Sigmoid colon (tissue), 7 donors: ENCODE measurements around the gene PCGF1. TPM values are rescaled to one million over a fixed set of nuclear protein-coding genes. Genes with fewer than 3 reads are reported as not detected.
"Not testable (repeated sequence)": the region's sequence is repeated elsewhere in the genome, so short reads cannot be mapped to it uniquely, and the experiment has no call there.

Experiments used
- DNase-seq: peaks from one replicate; pipeline ENCODE4 v3.0.0-alpha.2; 2019
- H3K27ac ChIP-seq, 4 donors: fragments of 200-600 bp; sonication (generic); one replicate each; pipeline ENCODE4 v1.5.1; 2016 to 2019; ENCODE audit warnings: mild to moderate bottlenecking in 1 of 4
- H3K27me3 ChIP-seq, 3 donors: fragments of 200-600 bp; sonication (generic); one replicate each; pipeline ENCODE4 v1.5.1; 2019; ENCODE audit warnings: mild to moderate bottlenecking in 1 of 3
- H3K36me3 ChIP-seq, 4 donors: fragments of 200-600 bp; sonication (generic); one replicate each; pipeline ENCODE4 v1.5.1; 2016 to 2019
- H3K4me1 ChIP-seq, 4 donors: fragments of 200-600 bp; sonication (generic); one replicate each; pipeline ENCODE4 v1.5.1; 2017 to 2019
- H3K4me3 ChIP-seq, 4 donors: fragments of 200-600 bp; sonication (generic); one replicate each; pipeline ENCODE4 v1.5.1; 2017 to 2019; ENCODE audit warnings: mild to moderate bottlenecking in 2 of 4, moderate library complexity in 1 of 4
- H3K9me3 ChIP-seq, 4 donors: fragments of 200-600 bp in 3 of 4; sonication (generic) in 3 of 4; one replicate each; pipeline versions ENCODE4 v1.5.1 to v1.6.1; 2013 to 2019
- CTCF ChIP-seq, 4 experiments: fragments of 450-650 bp in 3 of 4; fragments of 200-600 bp in 1 of 4; IDR thresholded peaks; one replicate each; pipeline ENCODE4 v1.5.1; 2016 to 2019; ENCODE audit warnings: antibody characterized with exemption in 4 of 4, mild to moderate bottlenecking in 3 of 4, moderate library complexity in 2 of 4
- EP300 ChIP-seq, 4 donors: sonication (generic); formaldehyde crosslinking; IDR thresholded peaks; one replicate each; pipeline ENCODE4 v1.6.1; 2017; ENCODE audit warnings: antibody characterized with exemption in 4 of 4
- POLR2A ChIP-seq, 2 donors: fragments of 450-650 bp; IDR thresholded peaks; one replicate each; pipeline ENCODE4 v1.6.1; 2016; ENCODE audit warnings: antibody characterized with exemption in 2 of 2, mild to moderate bottlenecking in 2 of 2, moderate library complexity in 2 of 2
- POLR2AphosphoS5 ChIP-seq, 4 donors: sonication (generic); formaldehyde crosslinking; IDR thresholded peaks; one replicate each; pipeline ENCODE4 v1.6.1; 2017; ENCODE audit warnings: antibody characterized with exemption in 4 of 4
- WGBS, 2 donors: extraction: QIAGEN DNeasy Blood & Tissue Kit; methylation state at CpG; one replicate each; pipeline ENCODE4 v1.1.7; 2013; 5-methylcytosine and 5-hydroxymethylcytosine counted together
- intact Hi-C: fragments of 100-400 bp; cut with DNase I; formaldehyde crosslinking; loops from one replicate; pipeline ENCODE4 v1.15.1; 2023
- polyA plus RNA-seq, 3 donors: library from polyadenylated mRNA; stranded (reverse); fragments of 200-250 nt; gene quantifications; one replicate each; pipeline ENCODE4 v1.2.3, GENCODE V29; 2013
- total RNA-seq, 4 donors: library from RNA; depleted of rRNA; stranded (reverse); fragments of >200 nt; gene quantifications; one replicate each; pipeline ENCODE4 v1.1.0, GENCODE V29; 2016
- donor health status: healthy with polysubstance abuse.
- donor health status: Bipolar disorder and iron deficiency.
- donor health status: healthy.

PCGF1 gene
- total and polyA plus RNA-seq, 7 donors, result 8.9 to 22.8 (median 15.7) TPM

- no peak for DNase-seq
- H3K27ac ChIP-seq, result no peak overlapping the region
- no peaks in the 10 kb centered on the region for H3K9me3 ChIP-seq
- H3K4me1 ChIP-seq, result no peaks in the 10 kb centered on the region
- TF ChIP-seq CTCF (IDR thresholded peaks at IDR 0.05) (no peak), POLR2AphosphoS5 (IDR thresholded peaks at IDR 0.05) (no peak), EP300 (IDR thresholded peaks at IDR 0.05) (no peak), POLR2A (IDR thresholded peaks at IDR 0.05) (no peak)
- H3K36me3 ChIP-seq, result peaks cover 0 to 94% (median 46%) of the 10 kb centered on the region in 4 donors
- no peaks in the 10 kb centered on the region for H3K27me3 ChIP-seq
- intact Hi-C loops, result no loop called here
- 95 to 97% methylated on average over 9 of the region's 9 CpGs for WGBS, 2 donors
- H3K4me3 ChIP-seq, result no peak overlapping the region
These were observed 17.6 kb downstream of the PCGF1 start for GRCh38 chr2:74489906-74490305.

- Histone ChIP-seq H3K4me3 (no peak overlapping the region), H3K36me3 (peaks cover 0 to 88% (median 46%) of the 10 kb centered on the region in 4 donors), H3K27ac (no peak overlapping the region), H3K4me1 (peaks cover 0 to 8% (median 5%) of the 10 kb centered on the region in 4 donors), H3K9me3 (no peaks in the 10 kb centered on the region), H3K27me3 (no peaks in the 10 kb centered on the region)
- TF ChIP-seq POLR2AphosphoS5 (IDR thresholded peaks at IDR 0.05) (no peak), EP300 (IDR thresholded peaks at IDR 0.05) (no peak), POLR2A (IDR thresholded peaks at IDR 0.05) (no peak), CTCF (IDR thresholded peaks at IDR 0.05) (no peak)
- intact Hi-C loops, result no loop called here
- WGBS, 2 donors, result 94 to 96% methylated on average over 9 of the region's 9 CpGs
- no peak for DNase-seq
These were observed 18.6 kb downstream of the PCGF1 start for GRCh38 chr2:74488643-74489481.

GRCh38 chr2:74486141-74486540 is 21.4 kb downstream of the PCGF1 start:
- H3K27ac ChIP-seq, result no peak overlapping the region
- H3K4me3 ChIP-seq, result no peak overlapping the region
- H3K27me3 ChIP-seq, result no peaks in the 10 kb centered on the region
- no peaks in the 10 kb centered on the region for H3K9me3 ChIP-seq
- H3K4me1 ChIP-seq, result peaks cover 0 to 27% (median 21%) of the 10 kb centered on the region in 4 donors
- TF ChIP-seq POLR2A (IDR thresholded peaks at IDR 0.05) (no peak), POLR2AphosphoS5 (IDR thresholded peaks at IDR 0.05) (no peak), CTCF (IDR thresholded peaks at IDR 0.05) (no peak), EP300 (IDR thresholded peaks at IDR 0.05) (no peak)
- intact Hi-C loops, result no loop called here
- H3K36me3 ChIP-seq, result peaks cover 0 to 61% (median 25%) of the 10 kb centered on the region in 4 donors
- WGBS, 2 donors, result 94 to 97% methylated on average over 2 of the region's 2 CpGs
- no peak for DNase-seq

GRCh38 chr2:74483675-74484164 is 23.8 kb downstream of the PCGF1 start:
- intact Hi-C loops, result loop anchor here (1.0 to 2.0 kb wide), 4 partner anchors 24 to 104 kb away; partner anchors contain the start of genes AUP1, DOK1, HTRA2 and PCGF1
- Histone ChIP-seq H3K4me3 (peak overlapping the region; percentile 62 to 79 (median 76)), H3K36me3 (peaks cover 0 to 58% (median 11%) of the 10 kb centered on the region in 4 donors), H3K27ac (peak overlapping the region; percentile 87 to 92 (median 90)), H3K4me1 (peaks cover 0 to 33% (median 28%) of the 10 kb centered on the region in 4 donors)
- H3K9me3 ChIP-seq, H3K27me3 ChIP-seq, DNase-seq: not testable (repeated sequence)
- 84 to 86% methylated on average over 19 of the region's 19 CpGs for WGBS, 2 donors
